ENCODE data around the gene TMUB2.
"Not testable (repeated sequence)": the region's sequence is repeated elsewhere in the genome, so short reads cannot be mapped to it uniquely, and the experiment has no call there.

TMUB2 gene

GRCh38 chr17:44218344-44219107 lies 31.8 kb downstream of the TMUB2 start:
- peak; percentile 66 to 81 for DNase-seq (ENCODE audit: low read depth in 1 of 2, low spot score in 1 of 2)

- DNase-seq (ENCODE audit: low read depth in 1 of 2, low spot score in 1 of 2): peak in 1 of 2 donors; percentile 51
Observed at GRCh38 chr17:44219108-44219615, 32.4 kb downstream of the TMUB2 start.

GRCh38 chr17:44219616-44220212 lies 32.9 kb downstream of the TMUB2 start, which contains the start of gene UBTF:
Gene UBTF (minus strand): TSS chr17:44219675. CDS start chr17:44218229, 1,446 bp downstream.
- DNase-seq (ENCODE audit: low read depth in 1 of 2, low spot score in 1 of 2): peak in 1 of 2 donors; percentile 44

- DNase-seq (ENCODE audit: low read depth in 1 of 2, low spot score in 1 of 2): peak in 1 of 2 donors; percentile 43
Observed at GRCh38 chr17:44220213-44221083, 33.7 kb downstream of the TMUB2 start.

GRCh38 chr17:44221084-44221861 lies 34.5 kb downstream of the TMUB2 start:
- DNase-seq (ENCODE audit: low read depth in 1 of 2, low spot score in 1 of 2): peak in 1 of 2 donors; percentile 29

- no peak for DNase-seq (ENCODE audit: low read depth in 1 of 2, low spot score in 1 of 2)
Observed at GRCh38 chr17:44221862-44222111, 35.0 kb downstream of the TMUB2 start.

GRCh38 chr17:44222112-44222869 lies 35.5 kb downstream of the TMUB2 start:
- DNase-seq (ENCODE audit: low read depth in 1 of 2, low spot score in 1 of 2): no peak

GRCh38 chr17:44223541-44224071 lies 36.8 kb downstream of the TMUB2 start:
- DNase-seq (ENCODE audit: low read depth in 1 of 2, low spot score in 1 of 2): no peak

- no peak for DNase-seq (ENCODE audit: low read depth in 1 of 2, low spot score in 1 of 2)
Observed at GRCh38 chr17:44229090-44229489, 42.3 kb downstream of the TMUB2 start.

GRCh38 chr17:44230140-44230539 lies 43.4 kb downstream of the TMUB2 start:
- DNase-seq (ENCODE audit: low read depth in 1 of 2, low spot score in 1 of 2): no peak

GRCh38 chr17:44232061-44232460 lies 45.3 kb downstream of the TMUB2 start:
- DNase-seq (ENCODE audit: low read depth in 1 of 2, low spot score in 1 of 2): no peak

- DNase-seq (ENCODE audit: low read depth in 1 of 2, low spot score in 1 of 2): no peak
Observed at GRCh38 chr17:44233582-44233981, 46.8 kb downstream of the TMUB2 start.

- DNase-seq (ENCODE audit: low read depth in 1 of 2, low spot score in 1 of 2): no peak
Observed at GRCh38 chr17:44235583-44235936, 48.8 kb downstream of the TMUB2 start.

GRCh38 chr17:44236444-44236991 lies 49.7 kb downstream of the TMUB2 start:
- DNase-seq (ENCODE audit: low read depth in 1 of 2, low spot score in 1 of 2): no peak

- not testable (repeated sequence) for DNase-seq (ENCODE audit: low read depth in 1 of 2, low spot score in 1 of 2)
Observed at GRCh38 chr17:44237886-44238285, 51.1 kb downstream of the TMUB2 start.

- no peak for DNase-seq (ENCODE audit: low read depth in 1 of 2, low spot score in 1 of 2)
Observed at GRCh38 chr17:44241106-44241624, 54.4 kb downstream of the TMUB2 start.

Data from activated CD4-positive, alpha-beta T cell treated with anti-CD3 and anti-CD28 coated beads, Interleukin-2, amount 50 U/mL, for 24 hours (primary cell).